Body of pancreas (tissue), 4 donors: ENCODE data around the gene SORCS2. TPM values are rescaled to one million over a fixed set of nuclear protein-coding genes. Genes with fewer than 3 reads are reported as not detected.

Experiments used
- ATAC-seq: fragments of 150-250 bp; one replicate; pipeline ENCODE4 v1.9.1; 2016
- DNase-seq, 4 donors: peaks; one replicate each; pipeline ENCODE4 v3.0.0-alpha.2; 2019
- H3K27ac ChIP-seq, 4 donors: fragments of 200-600 bp; sonication (generic); 1 replicate in 3 of 4; 2 replicates in 1 of 4; pipeline versions ENCODE4 v1.5.1 to v1.6.1; 2016 to 2019; ENCODE audit warnings: mild to moderate bottlenecking in 1 of 4, mixed read lengths in 1 of 4, moderate library complexity in 1 of 4
- H3K27me3 ChIP-seq, 2 donors: fragments of 200-600 bp; sonication (generic); one replicate each; pipeline ENCODE4 v1.6.0; 2016; ENCODE audit warnings: mild to moderate bottlenecking in 1 of 2
- H3K36me3 ChIP-seq, 2 donors: fragments of 200-600 bp; sonication (generic); replicated peaks in 1 of 2; 2 replicates each; pipeline ENCODE4 v1.5.1; 2016; ENCODE audit warnings: low read depth in 2 of 2; ENCODE audit not compliant: insufficient read depth in 1 of 2
- H3K4me1 ChIP-seq: fragments of 200-600 bp; sonication (generic); one replicate; pipeline ENCODE4 v1.6.0; 2016
- H3K4me3 ChIP-seq, 2 donors: fragments of 200-600 bp; sonication (generic); 1 replicate in 1 of 2; 2 replicates in 1 of 2; pipeline ENCODE4 v1.5.1; 2016 to 2019
- H3K9me3 ChIP-seq, 3 donors: fragments of 200-600 bp; sonication (generic); 1 replicate in 2 of 3; 2 replicates in 1 of 3; pipeline ENCODE4 v1.5.1; 2016
- CTCF ChIP-seq, 7 experiments: fragments of 450-650 bp in 4 of 7; fragments of 200-600 bp in 3 of 7; sonication (generic) in 3 of 7; IDR thresholded peaks; one replicate each; pipeline ENCODE4 v1.5.1; 2016 to 2019; ENCODE audit warnings: antibody characterized with exemption in 7 of 7
- POLR2A ChIP-seq, 3 donors: fragments of 450-650 bp; IDR thresholded peaks; one replicate each; pipeline ENCODE4 v1.6.1; 2016; ENCODE audit warnings: antibody characterized with exemption in 3 of 3, mild to moderate bottlenecking in 2 of 3
- WGBS, 2 donors: methylation state at CpG; one replicate each; pipeline ENCODE4 v1.1.5; 2017; 5-methylcytosine and 5-hydroxymethylcytosine counted together
- intact Hi-C: fragments of 100-400 bp; cut with DNase I; formaldehyde crosslinking; loops from one replicate; pipeline ENCODE4 v1.15.1; 2023
- total RNA-seq, 2 donors: library from RNA; depleted of rRNA; stranded (reverse); fragments of >200 nt; gene quantifications; one replicate each; pipeline ENCODE4 v1.1.0, GENCODE V29; 2016

SORCS2 gene
- total RNA-seq, 2 donors from 2014 or later = 0.26 to 0.33 TPM

- no peak overlapping the region for H3K4me3 ChIP-seq
- 53 to 62% methylated on average over 15 to 16 of the region's 18 CpGs for WGBS, 2 donors
- H3K27me3 ChIP-seq = no peaks in the 10 kb centered on the region
- DNase-seq (peak in 1 of 4 donors; percentile 2), ATAC-seq (no peak)
- H3K36me3 ChIP-seq = no peaks in the 10 kb centered on the region
- H3K4me1 ChIP-seq = no peaks in the 10 kb centered on the region
- TF ChIP-seq CTCF (IDR thresholded peaks at IDR 0.05) = no peak
- no peak for TF ChIP-seq POLR2A (IDR thresholded peaks at IDR 0.05)
- no peak overlapping the region for H3K27ac ChIP-seq
- no peaks in the 10 kb centered on the region for H3K9me3 ChIP-seq
- intact Hi-C loops = no loop called here
Observed at GRCh38 chr4:7390906-7391636, 198.7 kb downstream of the SORCS2 start.

GRCh38 chr4:7391637-7392437 lies 199.5 kb downstream of the SORCS2 start:
- Histone ChIP-seq H3K4me1 (no peaks in the 10 kb centered on the region), H3K36me3 (no peaks in the 10 kb centered on the region), H3K27ac (no peak overlapping the region), H3K4me3 (no peak overlapping the region), H3K9me3 (no peaks in the 10 kb centered on the region), H3K27me3 (no peaks in the 10 kb centered on the region)
- intact Hi-C loops = no loop called here
- TF ChIP-seq CTCF (IDR thresholded peaks at IDR 0.05) = no peak
- TF ChIP-seq POLR2A (IDR thresholded peaks at IDR 0.05) = no peak
- ATAC-seq = no peak
- 49 to 51% methylated on average over 18 of the region's 18 CpGs for WGBS, 2 donors
- peak in 1 of 4 donors; percentile 6 for DNase-seq

- ATAC-seq (no peak), DNase-seq (peak in 2 of 4 donors; percentile 8 to 9)
- no peak for TF ChIP-seq CTCF (IDR thresholded peaks at IDR 0.05)
- TF ChIP-seq POLR2A (IDR thresholded peaks at IDR 0.05) = no peak
Observed at GRCh38 chr4:7392438-7393421, 200.4 kb downstream of the SORCS2 start.

GRCh38 chr4:7393601-7394575 lies 201.6 kb downstream of the SORCS2 start:
- Histone ChIP-seq H3K36me3 (no peaks in the 10 kb centered on the region), H3K27me3 (no peaks in the 10 kb centered on the region), H3K9me3 (no peaks in the 10 kb centered on the region), H3K27ac (no peak overlapping the region), H3K4me3 (no peak overlapping the region), H3K4me1 (peaks cover 6% of the 10 kb centered on the region)
- intact Hi-C loops = no loop called here
- ATAC-seq = no peak
- DNase-seq = peak in 1 of 4 donors; percentile 5
- WGBS, 2 donors = 59 to 62% methylated on average over 23 to 29 of the region's 29 CpGs
- TF ChIP-seq POLR2A (IDR thresholded peaks at IDR 0.05) (no peak), CTCF (IDR thresholded peaks at IDR 0.05) (no peak)

More at GRCh38 chr4:7392438-7393421, 200.4 kb downstream of the SORCS2 start:
- H3K27me3 ChIP-seq = no peaks in the 10 kb centered on the region
- no peaks in the 10 kb centered on the region for H3K36me3 ChIP-seq
- H3K27ac ChIP-seq = no peak overlapping the region
- 46 to 50% methylated on average over 19 to 32 of the region's 32 CpGs for WGBS, 2 donors
- no peaks in the 10 kb centered on the region for H3K4me1 ChIP-seq
- intact Hi-C loops = no loop called here
- H3K9me3 ChIP-seq = no peaks in the 10 kb centered on the region
- H3K4me3 ChIP-seq = no peak overlapping the region
